DOHH2 (cell line): ENCODE data around the gene USF1.

ENCODE experiments used
- H3F3A ChIP-seq: fragments of 200-600 bp; sonication (generic), shearing (Covaris generic); 2 replicates; pipeline ENCODE4 v1.6.0; 2016; ENCODE audit warnings: antibody characterized with exemption, mild to moderate bottlenecking; ENCODE audit not compliant: control insufficient read depth, insufficient read depth
- H3K27ac ChIP-seq: fragments of 200-600 bp; sonication (generic); 2 replicates; pipeline ENCODE4 v1.5.1; 2014; ENCODE audit warnings: low read depth, mild to moderate bottlenecking, low read length, moderate library complexity
- H3K27me3 ChIP-seq: fragments of 200-600 bp; sonication (generic); 2 replicates; pipeline ENCODE4 v1.6.1; 2014; ENCODE audit warnings: mild to moderate bottlenecking, low read length, mixed read lengths; ENCODE audit not compliant: control insufficient read depth
- H3K36me3 ChIP-seq: fragments of 200-600 bp; sonication (generic); 2 replicates; pipeline ENCODE4 v1.6.1; 2014; ENCODE audit warnings: mild to moderate bottlenecking, low read length, moderate library complexity, mixed read lengths; ENCODE audit not compliant: control insufficient read depth
- H3K4me1 ChIP-seq: fragments of 200-600 bp; sonication (generic); 2 replicates; pipeline ENCODE4 v1.6.1; 2014; ENCODE audit warnings: mild to moderate bottlenecking, low read length, mixed read lengths; ENCODE audit not compliant: control insufficient read depth
- H3K4me2 ChIP-seq: fragments of 200-600 bp; sonication (generic); 2 replicates; pipeline ENCODE4 v1.6.0; 2014; ENCODE audit warnings: mild to moderate bottlenecking, low read length, moderate library complexity
- H3K4me3 ChIP-seq: fragments of 200-600 bp; sonication (generic); 2 replicates; pipeline ENCODE4 v1.5.1; 2014; ENCODE audit warnings: mild to moderate bottlenecking, low read length, mixed read lengths
- H3K79me2 ChIP-seq: fragments of 200-600 bp; sonication (generic); 2 replicates; pipeline ENCODE4 v1.6.1; 2014; ENCODE audit warnings: mild to moderate bottlenecking, low read length, mixed read lengths; ENCODE audit not compliant: control insufficient read depth
- H3K9me2 ChIP-seq: fragments of 200-600 bp; sonication (generic); replicated peaks from 2 replicates; pipeline ENCODE4 v1.6.1; 2014; ENCODE audit warnings: mild to moderate bottlenecking, low read length, mixed read lengths; ENCODE audit not compliant: control insufficient read depth
- H3K9me3 ChIP-seq: fragments of 200-600 bp; sonication (generic); 2 replicates; pipeline ENCODE4 v1.6.1; 2014; ENCODE audit warnings: antibody characterized with exemption, low read length, mixed read lengths; ENCODE audit not compliant: control insufficient read depth, insufficient read depth
- H4K20me1 ChIP-seq: fragments of 200-600 bp; sonication (generic); 2 replicates; pipeline ENCODE4 v1.6.0; 2014; ENCODE audit warnings: low read depth, mild to moderate bottlenecking, antibody characterized with exemption, low read length, moderate library complexity; ENCODE audit not compliant: control insufficient read depth, insufficient read depth
- EZH2phosphoT487 ChIP-seq: fragments of 200-600 bp; sonication (generic); IDR thresholded peaks from 2 replicates; pipeline ENCODE4 v1.6.1; 2017; ENCODE audit warnings: borderline replicate concordance, mild to moderate bottlenecking, antibody characterized with exemption, low read length, moderate library complexity, mixed read lengths
- TF ChIP-seq, protein P1 (sequence below): fragments of 200-600 bp; sonication (generic); IDR thresholded peaks from one replicate; pipeline ENCODE4 v1.5.1; 2014; ENCODE audit warnings: antibody characterized with exemption, mild to moderate bottlenecking, low read depth, low read length; ENCODE audit not compliant: poor library complexity, severe bottlenecking

USF1 gene

DNA sequence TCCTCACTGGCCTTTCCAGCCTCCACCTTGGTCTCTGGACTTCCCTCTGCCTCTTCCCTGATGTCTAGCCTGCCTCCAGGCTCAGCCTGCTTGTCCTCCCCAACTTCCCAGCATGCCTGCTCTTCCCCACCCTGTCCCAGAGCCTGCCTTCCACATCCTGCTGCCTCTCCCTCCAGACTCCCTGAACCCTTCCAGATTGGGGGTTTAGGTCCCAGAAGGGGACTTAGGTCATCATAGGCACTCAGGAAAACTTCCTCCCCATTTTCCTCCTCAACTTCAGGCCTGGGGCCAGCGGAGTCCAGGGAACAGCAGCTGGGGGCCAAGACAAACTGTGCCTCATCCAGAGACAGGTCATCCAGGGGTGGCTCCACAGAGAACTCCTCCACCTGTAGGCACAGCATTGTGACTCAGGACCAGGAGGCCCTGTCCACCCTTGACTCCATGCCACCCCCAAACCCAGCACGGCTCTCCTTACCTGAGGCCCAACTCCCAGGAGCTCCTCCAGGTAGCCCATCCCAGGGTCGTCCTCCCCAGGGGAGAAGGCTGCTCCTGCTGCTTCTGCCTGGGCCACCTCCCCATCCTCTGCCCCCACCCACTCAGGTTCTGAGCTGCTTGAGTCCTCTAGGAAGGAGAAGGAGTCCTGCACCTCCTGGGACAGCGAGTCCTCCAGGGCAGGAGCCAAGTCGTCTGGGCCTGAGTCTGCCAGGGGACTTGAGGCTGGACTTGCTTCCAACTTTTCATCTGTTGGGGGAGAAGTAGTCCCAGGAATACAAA lies 3.4 kb upstream of the USF1 start:
- Histone ChIP-seq H3F3A (peaks cover 21% of the 10 kb centered on the region), H3K4me3 (no peak overlapping the region), H3K27ac (peak overlapping the region; percentile 7; the same call in 1 of the 2 replicates), H3K4me2 (no peak overlapping the region), H4K20me1 (peaks cover 4% of the 10 kb centered on the region; the same call in 1 of the 2 replicates), H3K79me2 (peaks cover 16% of the 10 kb centered on the region), H3K4me1 (peaks cover 36% of the 10 kb centered on the region), H3K9me2 (no peaks in the 10 kb centered on the region), H3K9me3 (no peaks in the 10 kb centered on the region), H3K27me3 (no peaks in the 10 kb centered on the region), H3K36me3 (peaks cover 91% of the 10 kb centered on the region)
- TF ChIP-seq EZH2phosphoT487: no peak
- TF ChIP-seq, protein P1, sequence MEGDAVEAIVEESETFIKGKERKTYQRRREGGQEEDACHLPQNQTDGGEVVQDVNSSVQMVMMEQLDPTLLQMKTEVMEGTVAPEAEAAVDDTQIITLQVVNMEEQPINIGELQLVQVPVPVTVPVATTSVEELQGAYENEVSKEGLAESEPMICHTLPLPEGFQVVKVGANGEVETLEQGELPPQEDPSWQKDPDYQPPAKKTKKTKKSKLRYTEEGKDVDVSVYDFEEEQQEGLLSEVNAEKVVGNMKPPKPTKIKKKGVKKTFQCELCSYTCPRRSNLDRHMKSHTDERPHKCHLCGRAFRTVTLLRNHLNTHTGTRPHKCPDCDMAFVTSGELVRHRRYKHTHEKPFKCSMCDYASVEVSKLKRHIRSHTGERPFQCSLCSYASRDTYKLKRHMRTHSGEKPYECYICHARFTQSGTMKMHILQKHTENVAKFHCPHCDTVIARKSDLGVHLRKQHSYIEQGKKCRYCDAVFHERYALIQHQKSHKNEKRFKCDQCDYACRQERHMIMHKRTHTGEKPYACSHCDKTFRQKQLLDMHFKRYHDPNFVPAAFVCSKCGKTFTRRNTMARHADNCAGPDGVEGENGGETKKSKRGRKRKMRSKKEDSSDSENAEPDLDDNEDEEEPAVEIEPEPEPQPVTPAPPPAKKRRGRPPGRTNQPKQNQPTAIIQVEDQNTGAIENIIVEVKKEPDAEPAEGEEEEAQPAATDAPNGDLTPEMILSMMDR: no peak

DNA sequence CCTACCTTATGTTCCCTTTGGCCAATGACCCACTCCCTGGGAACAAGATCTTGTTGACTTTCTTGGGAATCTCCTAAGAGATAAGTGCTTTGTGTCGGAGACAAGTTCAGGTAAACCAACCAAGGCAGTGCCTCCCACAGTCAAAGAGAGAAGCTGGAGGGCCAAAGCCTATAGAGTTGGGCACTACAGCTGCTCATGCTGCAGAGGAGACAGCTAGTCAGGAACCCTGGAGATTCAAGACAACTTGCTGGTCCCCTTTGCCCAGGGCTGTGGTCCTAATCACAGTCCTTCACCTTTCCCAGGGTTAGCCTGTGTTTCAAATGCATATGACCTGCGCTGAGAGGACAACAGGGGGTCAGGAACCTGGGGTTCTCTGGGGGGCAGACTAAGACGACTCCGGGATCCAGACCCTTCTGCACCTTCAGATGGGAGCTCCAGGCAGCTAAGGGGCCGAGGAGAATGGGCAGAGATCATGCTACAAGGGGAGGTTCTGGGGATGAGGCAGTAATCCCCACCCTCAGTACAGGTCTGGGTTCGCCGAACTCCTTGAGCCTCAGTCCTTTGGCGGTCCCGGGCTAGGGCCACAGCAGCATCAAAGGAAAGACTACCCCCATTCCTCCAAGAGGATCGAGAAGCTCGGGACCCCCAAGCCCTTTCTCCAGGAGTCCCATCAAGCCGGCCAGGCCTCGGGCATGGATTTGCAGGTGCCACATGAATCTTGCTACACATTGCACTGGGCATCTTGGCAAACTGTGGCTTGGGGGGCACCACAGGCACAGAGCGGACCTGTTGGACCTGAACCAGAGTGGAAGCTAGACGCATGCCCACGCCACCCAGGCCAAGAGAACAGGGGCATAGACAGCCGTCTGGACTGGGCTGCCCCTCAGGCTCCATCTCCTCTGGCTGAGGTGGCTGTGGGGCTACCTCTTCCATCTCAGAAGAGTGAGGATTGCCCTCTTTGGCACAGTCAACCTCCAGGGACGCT lies 2.0 kb upstream of the USF1 start:
- no peaks in the 10 kb centered on the region for H3K9me2 ChIP-seq
- H3K4me1 ChIP-seq: peaks cover 47% of the 10 kb centered on the region
- peaks cover 26% of the 10 kb centered on the region for H3F3A ChIP-seq
- H3K4me2 ChIP-seq: peak overlapping the region; percentile 85
- peaks cover 4% of the 10 kb centered on the region; the same call in 1 of the 2 replicates for H4K20me1 ChIP-seq
- peaks cover 29% of the 10 kb centered on the region for H3K79me2 ChIP-seq
- H3K36me3 ChIP-seq: peaks cover 84% of the 10 kb centered on the region
- no peaks in the 10 kb centered on the region for H3K27me3 ChIP-seq
- no peaks in the 10 kb centered on the region for H3K9me3 ChIP-seq
- TF ChIP-seq, protein P1: no peak
- no peak for TF ChIP-seq EZH2phosphoT487
- peak overlapping the region; percentile 88 for H3K4me3 ChIP-seq
- peak overlapping the region; percentile 90 for H3K27ac ChIP-seq

DNA sequence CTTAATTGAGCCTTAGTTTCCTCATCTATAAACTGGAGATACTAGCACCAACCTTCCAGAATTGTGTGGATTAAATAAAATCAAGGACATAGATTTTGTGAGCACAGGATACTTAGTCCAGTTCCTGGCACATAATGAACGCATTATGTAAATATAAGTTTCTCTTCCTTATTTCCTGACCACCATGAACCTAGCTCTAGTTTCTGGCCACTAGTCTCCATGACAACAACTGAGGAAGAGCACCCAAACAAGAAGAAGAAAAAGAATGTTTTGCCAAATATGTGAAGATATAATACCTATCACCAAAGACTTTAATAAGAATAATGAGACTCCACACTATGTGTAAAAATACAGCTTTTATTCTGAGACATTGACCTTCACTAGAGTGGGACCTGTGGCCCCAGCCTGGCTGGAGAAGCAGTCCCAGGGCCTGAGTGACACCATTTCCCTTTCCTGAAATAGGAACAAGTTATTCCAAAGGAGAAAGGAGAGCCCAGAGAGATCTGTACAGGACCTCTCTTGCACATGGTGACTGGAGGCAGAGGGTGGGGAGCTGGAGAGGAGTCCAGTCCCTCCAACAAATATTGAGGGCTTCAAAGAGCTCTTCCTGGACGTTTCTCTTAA lies 940 bp upstream of the USF1 start:
- Histone ChIP-seq H3K4me3 (peak overlapping the region; percentile 88), H4K20me1 (peaks cover 4% of the 10 kb centered on the region; the same call in 1 of the 2 replicates), H3K4me1 (peaks cover 57% of the 10 kb centered on the region), H3K27ac (peak overlapping the region; percentile 90), H3K9me2 (no peaks in the 10 kb centered on the region), H3K9me3 (no peaks in the 10 kb centered on the region), H3F3A (peaks cover 26% of the 10 kb centered on the region), H3K27me3 (no peaks in the 10 kb centered on the region), H3K4me2 (peak overlapping the region; percentile 85), H3K36me3 (peaks cover 85% of the 10 kb centered on the region), H3K79me2 (peaks cover 29% of the 10 kb centered on the region)
- TF ChIP-seq, protein P1: no peak
- no peak for TF ChIP-seq EZH2phosphoT487
